ENCODE data around the gene ANKRD13B.
A peak's percentile ranks its signal among the peaks of the same experiment; 100 is the strongest.

Gene ANKRD13B

GRCh38 chr17:29618272-29619065 lies 25.5 kb downstream of the ANKRD13B start:
- no peak for DNase-seq

- DNase-seq, result no peak
Observed at GRCh38 chr17:29619251-29619650, 26.3 kb downstream of the ANKRD13B start.

GRCh38 chr17:29620271-29620670 lies 27.3 kb downstream of the ANKRD13B start:
- no peak for DNase-seq

- no peak for DNase-seq
Observed at GRCh38 chr17:29620779-29621500, 28.0 kb downstream of the ANKRD13B start.

- no peak for DNase-seq
Observed at GRCh38 chr17:29621751-29622194, 28.8 kb downstream of the ANKRD13B start.

- peak; percentile 50 for DNase-seq
Observed at GRCh38 chr17:29622337-29623282, 29.7 kb downstream of the ANKRD13B start, which contains the start of gene CORO6. Gene CORO6, minus strand, starts transcription at chr17:29622912. Its CDS starts 1,491 bp downstream, at chr17:29621421.

GRCh38 chr17:29623283-29623647 lies 30.3 kb downstream of the ANKRD13B start:
- DNase-seq, result no peak

- DNase-seq, result no peak
Observed at GRCh38 chr17:29624586-29624985, 31.7 kb downstream of the ANKRD13B start.

- no peak for DNase-seq
Observed at GRCh38 chr17:29625037-29625750, 32.3 kb downstream of the ANKRD13B start.

- DNase-seq, result no peak
Observed at GRCh38 chr17:29627951-29628350, 35.0 kb downstream of the ANKRD13B start.

- DNase-seq, result no peak
Observed at GRCh38 chr17:29628644-29629043, 35.7 kb downstream of the ANKRD13B start.

GRCh38 chr17:29629839-29630238 lies 36.9 kb downstream of the ANKRD13B start:
- DNase-seq, result no peak

GRCh38 chr17:29630630-29631193 lies 37.8 kb downstream of the ANKRD13B start:
- DNase-seq, result no peak

GRCh38 chr17:29633886-29634285 lies 41.0 kb downstream of the ANKRD13B start:
- no peak for DNase-seq

- DNase-seq, result no peak
Observed at GRCh38 chr17:29640413-29640812, 47.5 kb downstream of the ANKRD13B start.

GRCh38 chr17:29640981-29641642 lies 48.2 kb downstream of the ANKRD13B start:
- no peak for DNase-seq

- DNase-seq, result no peak
Observed at GRCh38 chr17:29642171-29642611, 49.3 kb downstream of the ANKRD13B start.

GRCh38 chr17:29643817-29644160 lies 50.9 kb downstream of the ANKRD13B start:
- DNase-seq, result no peak

GRCh38 chr17:29645515-29646051 lies 52.7 kb downstream of the ANKRD13B start:
- no peak for DNase-seq

GRCh38 chr17:29648005-29648404 lies 55.1 kb downstream of the ANKRD13B start:
- no peak for DNase-seq

- no peak for DNase-seq
Observed at GRCh38 chr17:29649359-29649758, 56.4 kb downstream of the ANKRD13B start.

Data from central memory CD4-positive, alpha-beta T cell (primary cell).